Fibroblast of the aortic adventitia (primary cell): Measurements from ENCODE around the gene IRF8. TPM values are rescaled to one million over a fixed set of nuclear protein-coding genes. Genes with fewer than 3 reads are reported as not detected.

ENCODE experiments used
- DNase-seq: peaks from one replicate; pipeline ENCODE4 v3.0.0-alpha.2; 2010; ENCODE audit warnings: low read depth
- H3K4me3 ChIP-seq: 2 replicates; pipeline ENCODE4 v1.5.1; 2011; ENCODE audit warnings: low read depth, mild to moderate bottlenecking, control low read depth, low read length, moderate library complexity
- CTCF ChIP-seq: IDR thresholded peaks from 2 replicates; pipeline ENCODE4 v1.5.1; 2011; ENCODE audit warnings: mild to moderate bottlenecking, low read length, control low read depth, inconsistent platforms; ENCODE audit not compliant: insufficient read depth
- total RNA-seq: library from RNA; depleted of rRNA; stranded (reverse); fragments of >200 nt; gene quantifications from 2 replicates; pipeline ENCODE4 v1.2.3, GENCODE V29; 2012; ENCODE audit warnings: low replicate concordance

The IRF8 gene
- total RNA-seq, 1 donor: not detected

- no peak for TF ChIP-seq CTCF
- no peak for DNase-seq
- no peak overlapping the region for H3K4me3 ChIP-seq
Measured at GRCh38 chr16:85927371-85927770, 28.4 kb downstream of the IRF8 start.

GRCh38 chr16:85927959-85928358 lies 29.0 kb downstream of the IRF8 start:
- DNase-seq: no peak
- H3K4me3 ChIP-seq: no peak overlapping the region
- no peak for TF ChIP-seq CTCF

- no peak for TF ChIP-seq CTCF
- DNase-seq: peak; percentile 29
- no peak overlapping the region for H3K4me3 ChIP-seq
Measured at GRCh38 chr16:85928401-85928820, 29.4 kb downstream of the IRF8 start.

GRCh38 chr16:85929259-85929721 lies 30.3 kb downstream of the IRF8 start:
- no peak for DNase-seq
- H3K4me3 ChIP-seq: no peak overlapping the region
- no peak for TF ChIP-seq CTCF

- no peak for DNase-seq
- TF ChIP-seq CTCF: no peak
- no peak overlapping the region for H3K4me3 ChIP-seq
Measured at GRCh38 chr16:85930301-85930700, 31.3 kb downstream of the IRF8 start.

GRCh38 chr16:85931596-85932402 lies 32.8 kb downstream of the IRF8 start:
- TF ChIP-seq CTCF: no peak
- no peak overlapping the region for H3K4me3 ChIP-seq
- DNase-seq: no peak

GRCh38 chr16:85934210-85934609 lies 35.2 kb downstream of the IRF8 start:
- DNase-seq: no peak
- TF ChIP-seq CTCF: no peak

More at GRCh38 chr16:85934210-85934609, 35.2 kb downstream of the IRF8 start:
- no peak overlapping the region for H3K4me3 ChIP-seq
